GM19099 (cell line): ENCODE data around the gene TRIM40.

Source experiments
- POLR2A ChIP-seq: IDR thresholded peaks from 3 replicates; pipeline ENCODE4 v1.6.1; 2011; ENCODE audit warnings: low read depth; ENCODE audit not compliant: insufficient read length; ENCODE audit errors: extremely low read depth

The TRIM40 gene

GRCh38 chr6:30135757-30136156 lies at the start of gene TRIM40:
TSS of gene TRIM40 (plus strand) at chr6:30136140. CDS start at chr6:30137037, 897 bp downstream.
- no peak for TF ChIP-seq POLR2A

- TF ChIP-seq POLR2A, result no peak
These were observed 48.1 kb upstream of the TRIM40 start for GRCh38 chr6:30087876-30088275.

GRCh38 chr6:30091577-30092381 lies 44.2 kb upstream of the TRIM40 start:
- no peak for TF ChIP-seq POLR2A

- TF ChIP-seq POLR2A, result no peak
These were observed 42.9 kb upstream of the TRIM40 start for GRCh38 chr6:30092852-30093543.

- TF ChIP-seq POLR2A, result no peak
These were observed 41.8 kb upstream of the TRIM40 start for GRCh38 chr6:30093951-30094661.

GRCh38 chr6:30096829-30097228 lies 39.1 kb upstream of the TRIM40 start:
- TF ChIP-seq POLR2A, result no peak

GRCh38 chr6:30097902-30098768 lies 37.8 kb upstream of the TRIM40 start:
- TF ChIP-seq POLR2A, result no peak

- no peak for TF ChIP-seq POLR2A
These were observed 35.8 kb upstream of the TRIM40 start for GRCh38 chr6:30100154-30100553.

GRCh38 chr6:30100585-30101443 lies 35.1 kb upstream of the TRIM40 start:
- TF ChIP-seq POLR2A, result no peak

- TF ChIP-seq POLR2A, result no peak
These were observed 34.2 kb upstream of the TRIM40 start for GRCh38 chr6:30101444-30102413.

GRCh38 chr6:30102414-30102969 lies 33.4 kb upstream of the TRIM40 start:
- no peak for TF ChIP-seq POLR2A
